AG09309 (cell line): ENCODE data around the gene PLXNA4.

Source experiments
- DNase-seq: peaks from one replicate; pipeline ENCODE4 v3.0.0-alpha.2; 2010; ENCODE audit warnings: low read depth
- H3K4me3 ChIP-seq: 2 replicates; pipeline ENCODE4 v1.5.1; 2011; ENCODE audit warnings: mild to moderate bottlenecking, low read depth, low read length, moderate library complexity; ENCODE audit not compliant: control insufficient read depth
- TF ChIP-seq, protein P1 (sequence below): IDR thresholded peaks from 2 replicates; pipeline ENCODE4 v1.5.1; 2011; ENCODE audit warnings: mild to moderate bottlenecking, low read depth, low read length, inconsistent platforms; ENCODE audit not compliant: insufficient read depth, control insufficient read depth; ENCODE audit errors: missing control alignments

The PLXNA4 gene

GRCh38 chr7:132087421-132087820 is 488.8 kb downstream of the PLXNA4 start:
- TF ChIP-seq, protein P1, sequence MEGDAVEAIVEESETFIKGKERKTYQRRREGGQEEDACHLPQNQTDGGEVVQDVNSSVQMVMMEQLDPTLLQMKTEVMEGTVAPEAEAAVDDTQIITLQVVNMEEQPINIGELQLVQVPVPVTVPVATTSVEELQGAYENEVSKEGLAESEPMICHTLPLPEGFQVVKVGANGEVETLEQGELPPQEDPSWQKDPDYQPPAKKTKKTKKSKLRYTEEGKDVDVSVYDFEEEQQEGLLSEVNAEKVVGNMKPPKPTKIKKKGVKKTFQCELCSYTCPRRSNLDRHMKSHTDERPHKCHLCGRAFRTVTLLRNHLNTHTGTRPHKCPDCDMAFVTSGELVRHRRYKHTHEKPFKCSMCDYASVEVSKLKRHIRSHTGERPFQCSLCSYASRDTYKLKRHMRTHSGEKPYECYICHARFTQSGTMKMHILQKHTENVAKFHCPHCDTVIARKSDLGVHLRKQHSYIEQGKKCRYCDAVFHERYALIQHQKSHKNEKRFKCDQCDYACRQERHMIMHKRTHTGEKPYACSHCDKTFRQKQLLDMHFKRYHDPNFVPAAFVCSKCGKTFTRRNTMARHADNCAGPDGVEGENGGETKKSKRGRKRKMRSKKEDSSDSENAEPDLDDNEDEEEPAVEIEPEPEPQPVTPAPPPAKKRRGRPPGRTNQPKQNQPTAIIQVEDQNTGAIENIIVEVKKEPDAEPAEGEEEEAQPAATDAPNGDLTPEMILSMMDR = no peak
- no peak for DNase-seq

GRCh38 chr7:132084776-132085388 is 491.4 kb downstream of the PLXNA4 start:
- TF ChIP-seq, protein P1 = no peak
- DNase-seq = no peak
- no peak overlapping the region for H3K4me3 ChIP-seq

More at GRCh38 chr7:132087421-132087820, 488.8 kb downstream of the PLXNA4 start:
- no peak overlapping the region for H3K4me3 ChIP-seq

GRCh38 chr7:132083537-132084123 is 492.6 kb downstream of the PLXNA4 start:
- H3K4me3 ChIP-seq = no peak overlapping the region
- TF ChIP-seq, protein P1 = no peak
- DNase-seq = no peak

GRCh38 chr7:132083126-132083525 is 493.1 kb downstream of the PLXNA4 start:
- TF ChIP-seq, protein P1 = no peak
- DNase-seq = no peak
- H3K4me3 ChIP-seq = no peak overlapping the region

DNA sequence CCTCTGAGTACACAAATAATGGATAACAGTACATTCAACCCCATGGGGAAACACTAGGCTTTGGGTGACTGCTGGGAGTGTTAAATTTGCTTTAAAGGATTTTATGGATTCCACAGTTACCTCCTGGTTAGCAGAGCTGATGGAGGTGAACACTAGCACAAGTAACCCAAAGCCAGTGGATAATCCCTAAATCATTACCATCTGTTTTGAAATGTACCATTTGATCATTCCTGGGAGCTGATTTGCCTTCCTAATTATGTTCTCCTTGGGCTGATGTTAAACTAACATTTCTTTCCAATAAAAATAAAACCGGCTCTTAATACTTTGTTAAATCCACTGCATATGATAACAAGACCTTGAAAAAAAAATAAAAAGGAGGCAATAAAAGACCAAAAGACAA is 493.9 kb downstream of the PLXNA4 start:
- TF ChIP-seq, protein P1 = no peak
- no peak overlapping the region for H3K4me3 ChIP-seq
- peak; percentile 10 for DNase-seq

DNA sequence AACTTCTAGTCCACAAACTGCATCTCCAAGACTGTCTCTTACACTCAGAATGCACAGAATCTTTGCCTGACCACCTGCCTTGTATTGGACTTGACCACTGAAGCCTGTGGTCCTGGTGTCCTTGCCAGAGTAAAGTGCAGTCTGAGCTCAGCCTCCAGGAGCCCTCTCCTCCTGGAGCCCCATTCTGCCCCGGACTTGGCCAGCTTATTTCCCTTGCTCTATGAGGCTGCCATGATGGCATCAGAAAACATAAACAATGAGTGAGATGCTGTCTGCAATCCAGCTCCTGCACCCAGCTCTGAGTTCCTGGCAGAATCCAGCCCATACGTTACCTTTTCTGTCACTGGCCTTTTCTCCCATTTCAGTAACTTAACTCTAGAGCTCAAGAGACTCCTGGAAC is 494.6 kb downstream of the PLXNA4 start:
- DNase-seq = no peak
- TF ChIP-seq, protein P1 = no peak
- no peak overlapping the region for H3K4me3 ChIP-seq
